Measurements from ENCODE around the gene TRAP1.

The TRAP1 gene

GRCh38 chr16:3651461-3652372 is 65.6 kb downstream of the TRAP1 start:
- DNase-seq (ENCODE audit: low read depth): no peak

GRCh38 chr16:3650631-3651265 is 66.6 kb downstream of the TRAP1 start:
- DNase-seq (ENCODE audit: low read depth): no peak

- DNase-seq (ENCODE audit: low read depth): no peak
Observed at GRCh38 chr16:3646348-3646920, 70.9 kb downstream of the TRAP1 start.

DNA sequence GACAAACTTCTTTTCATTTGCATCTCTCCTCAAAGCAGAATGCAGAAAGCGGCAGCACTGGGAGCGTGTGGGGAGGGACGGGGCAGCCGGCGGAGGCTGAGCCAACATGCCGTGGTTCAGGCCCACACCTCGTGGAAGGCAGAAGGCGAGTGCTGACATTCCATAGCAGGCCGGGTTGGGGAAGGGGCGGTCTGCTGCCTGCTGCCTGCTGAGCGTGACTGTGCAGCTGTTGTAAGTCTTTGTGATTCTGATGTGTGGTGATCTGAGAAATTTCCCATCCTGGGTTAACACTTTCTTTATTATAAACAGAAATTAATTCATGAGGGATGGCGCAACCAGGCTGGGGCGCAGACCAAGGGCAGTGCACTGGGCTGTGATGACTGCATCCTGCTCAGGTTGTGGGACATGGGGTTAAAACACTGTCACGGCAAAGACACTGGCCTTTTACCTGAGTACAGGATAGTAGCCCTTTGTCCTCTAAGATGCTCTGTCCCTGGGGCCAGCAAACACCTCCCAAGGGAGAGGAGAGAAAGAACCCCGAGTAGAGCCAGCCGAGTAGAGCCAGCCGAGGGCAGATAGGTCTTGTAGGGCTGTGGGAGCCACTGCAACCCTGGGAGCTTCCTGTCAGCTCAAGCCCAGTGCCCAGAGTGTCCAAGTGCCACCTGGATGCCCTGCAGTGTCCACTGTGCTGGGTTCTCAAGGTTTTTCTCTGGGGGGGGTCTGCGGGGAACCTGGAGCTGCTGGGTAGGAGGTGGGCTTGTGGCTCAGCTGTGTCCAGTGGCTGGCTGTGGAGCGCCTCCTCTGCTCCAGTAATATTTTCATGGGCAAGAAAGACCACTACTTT is 71.6 kb downstream of the TRAP1 start:
- DNase-seq (ENCODE audit: low read depth): no peak

DNA sequence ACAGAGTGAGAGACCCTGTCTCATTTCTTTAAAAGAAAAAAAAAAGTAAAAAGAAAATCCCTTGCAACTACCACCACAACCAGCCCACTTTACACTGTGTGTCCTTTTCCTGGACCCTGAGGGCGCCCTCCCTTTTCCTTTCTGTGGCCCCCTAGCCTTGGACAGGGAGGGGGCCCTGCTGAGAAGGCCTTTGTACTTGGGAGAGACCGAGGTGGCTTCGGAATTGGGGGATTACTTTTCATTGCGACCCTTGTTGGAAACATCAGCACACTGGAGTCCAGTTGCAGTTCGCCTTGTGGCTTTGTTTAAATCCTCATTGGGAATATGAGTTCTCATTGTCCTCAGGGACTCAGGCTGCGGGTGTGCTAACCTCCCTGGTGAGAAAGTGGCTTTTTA is 72.2 kb downstream of the TRAP1 start:
- DNase-seq (ENCODE audit: low read depth): no peak

DNA sequence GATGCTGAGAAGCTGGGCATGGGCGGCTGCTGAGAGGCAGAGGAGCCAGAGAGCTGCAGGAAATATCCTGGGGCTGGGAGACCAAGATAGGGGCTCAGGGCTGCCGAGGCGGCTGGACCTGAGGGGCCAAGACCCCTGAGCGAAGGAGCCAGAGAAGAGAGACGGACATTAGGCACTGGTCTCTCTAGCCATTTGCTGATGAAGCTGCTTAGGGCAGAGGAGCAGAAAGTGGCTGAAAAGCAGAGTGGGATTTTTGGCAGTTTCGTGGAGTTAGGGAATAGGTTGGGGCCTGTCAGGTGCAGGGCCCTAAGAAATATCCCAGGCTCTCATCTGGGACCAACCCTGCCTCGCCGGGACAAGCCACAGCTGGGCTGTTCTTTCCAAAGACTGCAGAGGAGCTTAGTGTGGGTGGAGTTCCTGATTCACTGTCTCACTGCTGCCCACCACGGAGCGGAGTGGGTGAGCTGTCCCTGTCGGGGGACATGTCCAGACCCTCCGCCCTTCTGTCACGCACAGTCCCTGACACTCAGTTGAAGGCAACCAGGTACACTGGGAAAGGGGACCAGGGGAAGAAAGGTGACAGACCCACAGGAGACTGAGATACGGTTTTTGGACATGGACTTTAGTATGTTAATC is 74.1 kb downstream of the TRAP1 start:
- DNase-seq (ENCODE audit: low read depth): no peak

DNA sequence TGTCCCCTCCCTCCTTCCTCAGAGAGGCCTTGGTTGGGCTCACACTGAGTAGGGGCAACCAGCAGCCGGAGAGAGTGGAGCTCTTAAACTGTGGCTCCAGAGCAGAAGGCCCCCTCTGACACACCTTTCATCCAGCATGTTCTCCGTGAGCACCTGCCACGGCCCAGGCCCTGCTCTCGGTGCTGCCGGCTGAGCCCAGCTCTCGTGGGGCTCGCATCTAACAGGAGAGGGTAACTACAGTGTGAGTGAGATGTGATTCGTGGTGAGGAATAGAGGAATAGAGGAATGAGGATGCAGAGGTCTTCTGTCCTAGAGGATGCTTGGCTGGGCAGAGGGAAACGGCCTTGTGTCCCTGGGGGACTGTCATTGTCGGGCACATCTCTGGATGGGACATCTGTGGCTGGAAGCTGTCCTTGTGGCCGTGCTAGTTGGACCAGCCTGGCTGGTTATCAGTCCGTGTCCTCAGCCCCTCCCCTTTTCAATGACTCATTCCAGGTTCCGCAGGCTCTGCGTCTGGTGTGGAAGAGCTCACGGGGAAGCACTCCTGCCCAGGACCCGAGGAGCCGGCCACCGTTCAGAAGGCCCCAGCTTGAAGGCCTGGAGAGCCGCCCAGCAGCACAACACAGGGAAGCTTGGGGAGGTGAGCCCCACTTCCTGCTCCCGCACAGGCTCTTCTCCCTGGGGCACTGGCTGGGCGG is 74.8 kb downstream of the TRAP1 start:
- DNase-seq (ENCODE audit: low read depth): no peak

GRCh38 chr16:3641801-3642396 is 75.4 kb downstream of the TRAP1 start:
- DNase-seq (ENCODE audit: low read depth): no peak

DNA sequence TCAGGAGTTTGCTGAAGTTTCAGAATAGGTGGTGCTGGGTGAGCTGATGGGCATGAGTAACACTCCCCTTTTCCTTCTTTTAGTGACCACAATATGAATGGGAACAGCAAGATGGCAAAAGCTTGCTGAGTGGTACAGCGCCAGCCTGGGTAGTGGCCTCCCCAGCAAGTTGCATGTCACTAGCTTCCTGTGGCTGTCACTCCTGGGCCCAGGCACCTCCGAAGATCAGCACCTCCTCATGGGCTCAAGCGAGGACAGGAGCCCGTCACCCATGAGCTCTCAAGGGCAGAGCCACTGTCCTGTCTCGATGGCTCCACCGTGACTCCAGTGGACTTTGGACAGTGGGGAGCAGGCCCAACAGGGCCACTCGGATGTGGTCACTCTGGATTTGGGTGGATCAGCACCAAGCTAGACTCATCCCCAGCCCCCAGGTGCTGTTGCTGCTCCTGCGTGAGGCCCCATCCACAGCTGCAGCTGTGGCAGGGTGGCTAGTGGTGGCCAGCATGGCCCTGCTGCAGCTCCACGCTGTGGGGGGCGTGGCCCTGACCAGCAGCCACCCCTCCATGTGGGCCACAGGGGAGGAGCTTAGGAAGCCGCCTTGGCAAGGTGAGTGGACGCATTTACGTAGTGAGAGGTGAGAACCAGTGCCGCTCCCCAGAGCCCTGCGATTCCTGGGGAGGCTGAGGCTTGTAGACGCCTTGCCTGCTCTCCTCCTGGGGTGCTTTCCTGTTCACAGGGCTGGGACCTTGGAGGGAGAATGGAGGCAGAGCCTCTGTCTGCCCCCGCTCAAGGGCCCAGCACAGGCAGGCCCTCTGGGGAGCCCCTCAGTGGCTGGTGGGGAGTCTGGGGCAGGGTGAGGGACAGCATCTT is 76.5 kb downstream of the TRAP1 start:
- no peak for DNase-seq (ENCODE audit: low read depth)

DNA sequence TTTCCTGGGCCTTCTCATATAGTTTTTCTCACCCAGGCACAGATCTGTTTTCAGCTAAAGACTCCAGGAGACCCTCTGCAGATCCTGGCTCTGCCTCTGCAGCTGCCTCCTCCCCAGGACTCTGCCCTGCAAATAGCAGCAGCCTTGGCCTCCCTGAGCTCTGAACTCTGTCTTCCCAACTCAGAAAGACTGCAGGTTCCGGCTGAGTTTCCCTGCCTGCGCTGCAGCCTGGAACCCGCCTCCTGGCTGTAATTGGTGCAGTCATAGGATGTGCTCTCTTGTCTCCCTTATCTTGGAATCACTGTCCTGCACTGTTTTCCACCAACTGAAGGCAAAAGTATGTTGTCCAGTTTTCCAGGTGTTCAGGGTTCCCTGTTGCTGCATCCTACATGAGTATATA is 77.1 kb downstream of the TRAP1 start:
- no peak for DNase-seq (ENCODE audit: low read depth)

DNA sequence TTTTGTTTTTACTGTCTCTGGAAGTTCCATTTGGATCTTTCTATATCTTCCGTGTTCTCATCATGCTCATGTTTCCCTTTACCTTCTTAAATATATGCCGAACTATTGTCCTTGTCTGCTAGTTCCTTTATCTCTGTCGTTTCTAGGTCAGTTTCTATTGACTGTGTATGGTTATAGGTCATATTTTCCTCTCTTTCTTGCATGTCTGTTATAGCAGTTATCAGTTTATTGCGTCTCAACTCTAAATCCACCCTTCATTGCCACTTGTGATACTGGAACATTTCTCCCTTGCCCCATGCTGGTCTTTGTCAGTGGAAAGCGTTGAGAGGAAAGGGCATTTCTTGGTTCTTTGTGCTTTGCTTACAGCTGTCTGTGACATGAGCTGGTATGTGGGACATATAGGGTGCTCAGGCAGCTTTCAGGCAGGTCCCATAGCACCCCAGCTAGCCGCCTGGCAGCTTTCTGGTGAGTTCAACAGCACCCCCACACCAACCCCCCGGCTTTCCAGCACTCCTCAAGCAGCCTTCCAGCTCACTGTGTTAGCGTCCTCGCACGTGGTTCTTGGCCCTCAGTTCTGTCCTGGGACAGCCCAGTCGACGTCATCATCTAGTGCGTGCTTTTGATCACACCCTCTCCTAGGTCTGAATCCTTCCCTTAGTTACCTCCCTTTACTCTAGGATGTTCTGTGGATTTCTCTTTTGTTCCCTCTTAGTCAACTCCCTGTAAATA is 78.2 kb downstream of the TRAP1 start:
- no peak for DNase-seq (ENCODE audit: low read depth)

DNA sequence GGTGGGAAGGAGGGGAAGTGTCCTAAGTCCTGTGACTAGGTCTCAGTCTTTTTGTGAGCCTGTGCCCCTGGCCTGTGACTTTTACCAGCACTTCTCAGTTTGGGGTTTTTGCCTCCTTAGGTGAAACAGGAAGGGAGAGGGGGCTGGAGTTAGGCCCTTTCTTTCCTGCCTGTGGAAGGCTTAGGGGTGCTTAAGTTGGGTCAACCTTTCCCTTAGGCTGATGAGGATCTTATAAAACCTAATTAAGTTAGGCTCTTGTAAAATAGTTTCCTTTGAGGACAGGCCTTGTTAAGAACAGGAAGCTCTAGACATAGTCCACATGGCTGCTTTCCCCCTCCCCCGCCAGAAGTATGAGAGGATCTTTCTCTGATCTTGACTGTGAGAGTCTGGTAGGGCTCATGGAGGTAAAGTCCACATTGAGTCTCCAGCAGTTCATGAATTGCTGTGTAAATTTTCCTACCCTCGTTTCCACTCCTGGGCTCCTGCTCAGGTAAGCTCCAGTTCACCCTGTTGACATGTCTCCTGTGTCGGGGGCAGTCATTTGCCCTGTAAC is 79.9 kb downstream of the TRAP1 start:
- no peak for DNase-seq (ENCODE audit: low read depth)

DNA sequence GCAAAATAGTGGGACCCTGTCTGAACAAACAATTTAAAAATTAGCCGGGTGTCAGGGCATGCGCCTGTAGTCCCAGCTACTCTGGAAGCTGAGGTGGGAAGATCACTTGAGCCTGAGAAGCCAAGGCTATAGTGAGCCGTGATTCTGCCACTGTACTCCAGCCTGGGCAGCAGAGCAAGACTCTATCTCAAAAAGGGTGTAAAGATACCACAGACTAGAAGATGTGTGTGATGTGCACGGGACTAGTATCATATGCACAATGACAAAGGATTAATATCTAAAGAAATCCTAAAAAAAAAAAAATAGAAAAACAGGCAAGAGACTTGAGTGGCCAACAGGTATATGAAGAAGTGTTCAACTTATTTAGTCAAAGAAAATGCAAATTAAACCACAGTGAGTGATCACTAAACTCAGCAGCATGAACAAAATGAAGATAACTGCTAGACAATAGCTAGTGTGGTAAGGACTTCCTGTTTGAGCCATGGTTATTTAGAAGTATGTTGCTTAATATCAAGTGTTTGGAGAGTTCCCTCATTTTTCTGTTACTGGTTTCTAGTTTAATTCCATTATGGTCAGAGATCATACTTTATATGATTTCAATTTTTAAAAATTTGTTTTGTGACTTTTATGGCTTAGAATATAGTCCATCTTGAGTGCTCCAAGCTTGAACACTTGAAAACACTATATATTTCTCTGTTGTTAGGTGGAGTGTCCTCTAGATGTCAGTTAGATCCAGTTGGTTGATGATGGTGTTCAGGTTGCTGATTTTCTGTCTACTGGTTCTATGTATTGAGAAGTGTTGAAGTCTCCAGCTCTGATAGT is 91.2 kb downstream of the TRAP1 start:
- DNase-seq (ENCODE audit: low read depth): no peak

- no peak for DNase-seq (ENCODE audit: low read depth)
Observed at GRCh38 chr16:3625331-3625730, 92.0 kb downstream of the TRAP1 start.

DNA sequence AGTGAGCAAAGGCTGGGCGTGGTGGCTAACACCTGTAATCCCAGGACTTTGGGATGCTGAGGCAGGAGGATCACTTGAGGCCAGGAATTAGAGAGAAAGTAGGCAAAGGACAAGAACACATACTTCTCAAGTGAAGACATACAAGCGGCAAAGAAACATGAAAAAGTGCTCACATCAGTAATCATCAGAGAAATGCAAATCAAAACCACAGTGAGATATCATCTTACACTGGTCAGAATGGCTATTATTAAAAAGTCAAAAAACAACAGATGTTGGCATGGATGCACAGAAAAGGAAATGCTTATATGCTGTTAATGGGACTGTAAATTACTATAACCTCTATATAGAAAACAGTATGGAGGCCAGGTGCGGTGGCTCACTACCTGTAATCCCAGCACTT is 93.7 kb downstream of the TRAP1 start:
- no peak for DNase-seq (ENCODE audit: low read depth)

GRCh38 chr16:3618769-3619141 is 98.6 kb downstream of the TRAP1 start:
- DNase-seq (ENCODE audit: low read depth): no peak

GRCh38 chr16:3612510-3613466 is 104.5 kb downstream of the TRAP1 start:
- no peak for DNase-seq (ENCODE audit: low read depth)

All from GM04504 (cell line).